ENCODE measurements around the gene NPL.

The NPL gene

DNA sequence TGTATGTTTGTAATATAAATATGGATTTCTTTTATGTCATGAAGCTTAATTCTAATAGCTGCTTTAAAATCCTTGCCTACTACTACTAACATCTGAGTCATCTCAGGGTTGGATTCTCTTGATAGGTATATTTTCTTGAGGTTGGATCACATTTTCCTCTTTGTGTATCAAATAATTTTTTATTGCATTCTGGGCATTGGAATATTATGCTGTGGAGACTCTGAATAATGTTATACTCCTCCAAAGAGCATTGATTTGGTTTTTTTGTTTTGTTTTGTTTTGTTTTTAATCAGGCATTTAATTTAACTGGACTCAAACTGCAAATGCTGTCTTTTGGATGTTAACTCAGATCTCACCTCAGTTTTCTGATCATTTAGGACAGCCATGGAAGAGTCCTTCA lies 57.5 kb downstream of the NPL start:
- in situ Hi-C loops (cut with HindIII; ENCODE audit: low pct_ligation_motif_present, low sequenced_read_pairs), result no loop called here
- TF ChIP-seq, protein P1, sequence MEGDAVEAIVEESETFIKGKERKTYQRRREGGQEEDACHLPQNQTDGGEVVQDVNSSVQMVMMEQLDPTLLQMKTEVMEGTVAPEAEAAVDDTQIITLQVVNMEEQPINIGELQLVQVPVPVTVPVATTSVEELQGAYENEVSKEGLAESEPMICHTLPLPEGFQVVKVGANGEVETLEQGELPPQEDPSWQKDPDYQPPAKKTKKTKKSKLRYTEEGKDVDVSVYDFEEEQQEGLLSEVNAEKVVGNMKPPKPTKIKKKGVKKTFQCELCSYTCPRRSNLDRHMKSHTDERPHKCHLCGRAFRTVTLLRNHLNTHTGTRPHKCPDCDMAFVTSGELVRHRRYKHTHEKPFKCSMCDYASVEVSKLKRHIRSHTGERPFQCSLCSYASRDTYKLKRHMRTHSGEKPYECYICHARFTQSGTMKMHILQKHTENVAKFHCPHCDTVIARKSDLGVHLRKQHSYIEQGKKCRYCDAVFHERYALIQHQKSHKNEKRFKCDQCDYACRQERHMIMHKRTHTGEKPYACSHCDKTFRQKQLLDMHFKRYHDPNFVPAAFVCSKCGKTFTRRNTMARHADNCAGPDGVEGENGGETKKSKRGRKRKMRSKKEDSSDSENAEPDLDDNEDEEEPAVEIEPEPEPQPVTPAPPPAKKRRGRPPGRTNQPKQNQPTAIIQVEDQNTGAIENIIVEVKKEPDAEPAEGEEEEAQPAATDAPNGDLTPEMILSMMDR (IDR thresholded peaks at IDR 0.05; ENCODE audit: low read depth, low read length, missing control alignments), result no peak

DNA sequence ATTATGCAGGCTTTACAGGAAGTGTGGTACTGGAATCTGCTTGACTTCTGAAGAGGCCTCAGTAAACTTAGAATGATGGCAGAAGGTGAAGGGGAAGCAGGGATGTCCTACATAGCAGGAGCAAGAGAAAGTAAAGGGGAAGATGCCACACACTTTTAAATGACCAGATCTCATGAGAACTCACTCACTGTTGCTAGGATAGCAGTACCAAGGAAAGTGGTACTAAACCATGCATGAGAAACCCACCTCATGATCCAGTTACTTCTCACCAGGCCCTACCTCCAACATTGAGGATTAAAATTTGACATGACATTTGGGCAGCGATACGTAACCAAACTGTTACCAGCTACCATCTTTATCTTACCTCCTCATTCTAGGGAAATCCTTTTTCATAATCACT lies 59.2 kb downstream of the NPL start:
- H3K36me3 ChIP-seq (replicated peaks), result peaks cover 73% of the 10 kb centered on the region
- in situ Hi-C loops (cut with HindIII; ENCODE audit: low pct_ligation_motif_present, low sequenced_read_pairs), result no loop called here

More for the DNA sequence above, 57.5 kb downstream of the NPL start:
- H3K4me3 ChIP-seq (ENCODE audit: low read depth, low read length), result no peak overlapping the region
- H3K36me3 ChIP-seq (replicated peaks), result peaks cover 64% of the 10 kb centered on the region
- no peak for DNase-seq
- no peaks in the 10 kb centered on the region for H3K27me3 ChIP-seq (replicated peaks)
- no peak overlapping the region for H3K27ac ChIP-seq

DNA sequence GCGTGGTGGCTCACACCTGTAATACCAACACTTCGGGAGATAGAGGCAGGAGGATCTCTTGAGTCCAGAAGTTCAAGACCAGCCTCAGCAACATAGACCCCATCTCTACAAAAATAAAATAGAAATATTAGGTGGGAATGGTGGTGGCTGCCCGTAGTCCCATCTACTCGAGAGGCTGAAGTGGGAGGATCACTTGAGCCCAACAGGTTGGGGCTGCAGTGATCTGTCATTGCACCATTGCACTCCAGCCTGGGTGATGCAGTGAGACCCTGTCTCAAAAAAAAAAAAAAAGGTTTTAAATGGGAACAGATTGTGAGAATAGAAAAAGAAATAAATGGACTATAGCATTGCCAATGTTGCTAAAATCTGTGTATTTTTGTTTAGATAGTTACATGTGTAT lies 60.7 kb downstream of the NPL start:
- in situ Hi-C loops (cut with HindIII; ENCODE audit: low pct_ligation_motif_present, low sequenced_read_pairs), result no loop called here
- H3K4me3 ChIP-seq (ENCODE audit: low read depth, low read length), result no peak overlapping the region
- peaks cover 74% of the 10 kb centered on the region for H3K36me3 ChIP-seq (replicated peaks)
- H3K27ac ChIP-seq, result no peak overlapping the region
- DNase-seq, result no peak
- TF ChIP-seq, protein P1 (IDR thresholded peaks at IDR 0.05; ENCODE audit: low read depth, low read length, missing control alignments), result no peak
- H3K27me3 ChIP-seq (replicated peaks), result no peaks in the 10 kb centered on the region

More for the DNA sequence above, 59.2 kb downstream of the NPL start:
- no peak for DNase-seq
- TF ChIP-seq, protein P1 (IDR thresholded peaks at IDR 0.05; ENCODE audit: low read depth, low read length, missing control alignments), result no peak
- Histone ChIP-seq H3K27me3 (replicated peaks) (no peaks in the 10 kb centered on the region), H3K4me3 (ENCODE audit: low read depth, low read length) (no peak overlapping the region), H3K27ac (no peak overlapping the region)

DNA sequence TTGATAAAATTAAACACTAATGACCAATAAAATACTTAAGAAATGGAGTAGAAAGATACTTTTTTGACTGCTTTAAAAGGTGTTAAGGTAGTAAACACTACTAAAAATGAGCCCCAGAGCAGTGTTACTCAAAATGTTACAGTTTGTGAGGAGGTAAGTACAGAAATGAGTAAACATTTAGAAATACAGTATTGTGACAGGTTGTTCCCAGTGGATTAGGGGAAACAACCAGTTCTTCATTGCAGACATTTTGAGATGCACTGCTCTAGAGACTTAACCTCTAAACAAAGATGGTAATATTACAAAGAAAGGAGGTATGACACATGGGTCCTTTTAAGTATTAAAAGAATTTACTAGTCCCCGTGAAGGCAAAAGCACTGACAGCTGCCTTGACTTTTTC lies 62.3 kb downstream of the NPL start:
- no peak overlapping the region for H3K27ac ChIP-seq
- no peak for DNase-seq
- in situ Hi-C loops (cut with HindIII; ENCODE audit: low pct_ligation_motif_present, low sequenced_read_pairs), result no loop called here
- H3K4me3 ChIP-seq (ENCODE audit: low read depth, low read length), result no peak overlapping the region
- no peaks in the 10 kb centered on the region for H3K27me3 ChIP-seq (replicated peaks)
- peaks cover 77% of the 10 kb centered on the region for H3K36me3 ChIP-seq (replicated peaks)
- TF ChIP-seq, protein P1 (IDR thresholded peaks at IDR 0.05; ENCODE audit: low read depth, low read length, missing control alignments), result no peak

DNA sequence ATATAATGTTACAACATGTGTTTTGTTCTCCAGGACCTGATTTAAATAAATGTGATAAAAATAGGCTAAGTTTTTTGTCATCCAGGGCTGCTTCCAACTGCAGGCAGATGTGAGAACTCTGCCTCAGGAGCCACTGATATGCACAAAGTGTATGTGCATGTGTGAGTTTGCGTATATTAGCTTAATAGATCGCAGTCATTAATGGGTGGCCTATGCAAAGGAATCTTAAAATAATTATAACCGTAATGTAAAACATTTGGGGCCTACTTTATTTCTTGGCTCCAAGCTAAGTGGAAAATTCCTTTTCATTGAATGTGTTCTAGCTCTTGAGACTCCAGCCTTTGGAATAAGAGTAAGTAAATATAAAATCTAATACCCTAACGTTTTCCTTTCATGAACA lies 66.3 kb downstream of the NPL start:
- DNase-seq, result no peak
- TF ChIP-seq, protein P1 (IDR thresholded peaks at IDR 0.05; ENCODE audit: low read depth, low read length, missing control alignments), result no peak
- Histone ChIP-seq H3K27me3 (replicated peaks) (no peaks in the 10 kb centered on the region), H3K27ac (no peak overlapping the region), H3K4me3 (ENCODE audit: low read depth, low read length) (no peak overlapping the region), H3K36me3 (replicated peaks) (peaks cover 90% of the 10 kb centered on the region)
- in situ Hi-C loops (cut with HindIII; ENCODE audit: low pct_ligation_motif_present, low sequenced_read_pairs), result no loop called here

DNA sequence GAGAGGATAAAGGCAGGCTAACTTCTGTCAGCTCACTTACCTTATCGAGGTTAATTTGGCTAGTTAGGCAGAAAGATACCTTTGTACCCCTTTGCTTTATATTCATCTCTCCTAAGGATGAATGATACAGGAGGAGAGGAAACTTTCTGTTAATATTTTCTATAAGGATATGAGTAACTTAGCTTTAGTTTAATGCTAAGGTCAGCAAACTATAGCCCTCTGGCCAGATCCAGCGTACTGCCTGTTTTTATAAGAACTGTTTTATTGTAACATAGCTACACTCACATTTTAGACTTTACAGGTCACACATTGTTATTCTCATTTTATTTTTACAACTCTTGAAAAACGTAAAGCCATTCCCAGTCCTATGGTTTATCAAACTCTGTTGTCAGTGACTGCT lies 67.6 kb downstream of the NPL start:
- in situ Hi-C loops (cut with HindIII; ENCODE audit: low pct_ligation_motif_present, low sequenced_read_pairs), result no loop called here
- no peak overlapping the region for H3K4me3 ChIP-seq (ENCODE audit: low read depth, low read length)
- H3K36me3 ChIP-seq (replicated peaks), result peaks cover 87% of the 10 kb centered on the region
- DNase-seq, result no peak
- TF ChIP-seq, protein P1 (IDR thresholded peaks at IDR 0.05; ENCODE audit: low read depth, low read length, missing control alignments), result no peak
- no peak overlapping the region for H3K27ac ChIP-seq
- H3K27me3 ChIP-seq (replicated peaks), result no peaks in the 10 kb centered on the region
